Left ventricle myocardium superior (tissue), 1 donor: ENCODE measurements around the gene EXO5. TPM values are rescaled to one million over a fixed set of nuclear protein-coding genes. Genes with fewer than 3 reads are reported as not detected.
"Not testable (repeated sequence)": the region's sequence is repeated elsewhere in the genome, so short reads cannot be mapped to it uniquely, and the experiment has no call there.

Experiments
- ATAC-seq: fragments of 200-7000 bp; cut with Tn5 transposase; one replicate; pipeline ENCODE4 v1.9.1; 2020; ENCODE audit warnings: mild to moderate bottlenecking, moderate library complexity
- DNase-seq: peaks from one replicate; pipeline ENCODE4 v3.0.0-alpha.2; 2020
- intact Hi-C: fragments of 100-400 bp; cut with micrococcal nuclease; formaldehyde crosslinking; loops from one replicate; pipeline ENCODE4 v1.11.0; 2022
- total RNA-seq: library from RNA; stranded (reverse); fragmentation: NEBNext Ultra II Directional; extraction: Animal tissue kit (Norgen Biotek cat#: 25700); gene quantifications from one replicate; pipeline ENCODE4 v1.2.1, GENCODE V29; 2021
- donor health status: DM: no; HTN: yes; CAD: no; lungs with severe emphysema.

EXO5 gene
- total RNA-seq, 1 donor from 2014 or later, result 4.5 TPM

DNA sequence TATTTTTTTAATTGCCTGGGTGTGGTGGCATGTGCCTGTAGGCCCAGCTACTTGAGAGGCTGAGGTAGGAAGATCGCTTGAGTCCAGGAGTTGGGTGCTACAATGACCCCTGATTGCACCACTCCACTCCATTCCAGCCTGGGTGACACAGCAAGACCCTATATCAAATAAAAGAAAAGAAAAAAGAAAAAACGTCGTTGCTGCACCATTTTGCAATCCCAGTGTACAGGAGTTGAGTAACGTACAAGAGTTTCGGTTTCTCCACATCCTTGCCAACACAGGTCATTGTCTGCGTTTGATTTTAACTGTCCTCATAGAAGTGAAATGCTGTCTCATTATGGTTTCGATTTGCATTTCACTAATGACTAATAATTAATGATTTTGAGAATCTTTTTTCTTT is 30.8 kb downstream of the EXO5 start:
- intact Hi-C loops, result no loop called here
- DNase-seq, result no peak

DNA sequence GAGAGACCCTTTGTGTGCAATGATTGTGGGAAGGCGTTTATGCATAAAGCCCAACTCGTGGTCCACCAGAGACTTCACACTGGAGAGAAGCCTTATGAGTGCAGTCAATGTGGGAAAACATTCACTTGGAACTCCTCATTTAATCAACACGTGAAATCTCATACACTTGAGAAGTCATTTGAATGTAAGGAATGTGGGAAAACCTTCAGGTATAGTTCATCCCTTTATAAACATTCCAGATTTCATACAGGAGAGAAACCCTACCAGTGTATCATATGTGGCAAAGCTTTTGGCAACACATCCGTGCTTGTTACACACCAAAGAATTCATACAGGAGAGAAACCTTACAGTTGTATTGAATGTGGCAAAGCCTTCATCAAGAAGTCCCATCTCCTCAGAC is 38.4 kb downstream of the EXO5 start:
- DNase-seq (no peak), ATAC-seq (no peak)
- intact Hi-C loops, result no loop called here

More for the DNA sequence above, 30.8 kb downstream of the EXO5 start:
- ATAC-seq, result no peak

DNA sequence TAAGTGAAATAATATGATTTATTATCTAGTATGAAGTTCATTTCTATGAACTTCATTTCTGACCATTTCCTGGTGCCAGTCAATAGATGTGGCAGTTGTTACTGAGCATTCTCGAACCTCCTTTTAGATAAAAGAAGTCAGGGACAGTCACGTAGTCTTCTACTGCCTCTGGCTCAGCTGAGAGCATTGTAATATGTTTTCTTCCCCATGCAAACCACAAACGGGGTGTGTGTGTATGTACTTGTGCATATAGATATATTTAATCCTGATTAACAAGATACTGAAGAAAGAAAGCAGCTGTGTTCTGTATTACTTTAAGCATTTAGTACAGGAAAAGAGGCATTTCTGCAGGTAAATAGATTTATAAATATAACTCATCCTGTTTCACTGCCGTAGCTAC is 44.5 kb downstream of the EXO5 start:
- intact Hi-C loops, result no loop called here
- no peak for ATAC-seq

DNA sequence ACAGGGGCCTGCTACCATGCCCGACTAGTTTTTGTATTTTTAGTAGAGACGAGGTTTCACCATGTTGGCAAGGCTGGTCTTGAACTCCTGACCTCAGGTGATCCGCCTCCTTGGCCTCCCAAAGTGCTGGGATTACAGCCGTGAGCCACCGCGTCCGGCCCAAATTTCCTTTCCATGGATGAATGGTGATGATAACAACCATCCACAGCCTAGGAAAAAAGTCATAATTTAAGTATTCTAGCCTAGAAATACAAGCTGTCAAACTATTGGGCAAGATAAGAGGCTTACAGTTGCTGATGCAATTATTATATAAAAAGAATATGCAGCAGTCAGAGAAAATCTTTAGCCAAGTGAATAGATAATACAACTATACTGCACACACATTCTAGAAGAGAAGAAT is 46.2 kb downstream of the EXO5 start:
- ATAC-seq, DNase-seq, intact Hi-C loops: not testable (repeated sequence)

More for the DNA sequence above, 44.5 kb downstream of the EXO5 start:
- no peak for DNase-seq

DNA sequence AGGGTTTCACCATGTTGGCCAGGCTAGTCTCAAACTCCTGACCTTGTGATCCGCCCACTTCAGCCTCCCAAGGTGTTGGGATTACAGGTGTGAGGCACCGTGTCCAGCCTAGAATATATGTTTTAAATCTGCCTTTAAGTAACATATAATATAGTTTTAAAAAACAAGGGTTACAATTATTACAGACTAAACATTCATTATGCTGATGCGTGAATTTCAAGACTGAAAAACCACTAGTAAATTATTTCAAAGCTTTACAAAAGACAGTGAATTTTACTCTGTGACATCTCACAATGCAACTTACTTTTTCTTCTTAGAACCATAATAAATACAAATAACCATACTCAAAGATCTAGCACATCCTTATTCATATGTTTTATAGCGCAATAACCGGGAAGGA is 47.6 kb downstream of the EXO5 start:
- intact Hi-C loops, result no loop called here
- ATAC-seq (no peak), DNase-seq (no peak)

DNA sequence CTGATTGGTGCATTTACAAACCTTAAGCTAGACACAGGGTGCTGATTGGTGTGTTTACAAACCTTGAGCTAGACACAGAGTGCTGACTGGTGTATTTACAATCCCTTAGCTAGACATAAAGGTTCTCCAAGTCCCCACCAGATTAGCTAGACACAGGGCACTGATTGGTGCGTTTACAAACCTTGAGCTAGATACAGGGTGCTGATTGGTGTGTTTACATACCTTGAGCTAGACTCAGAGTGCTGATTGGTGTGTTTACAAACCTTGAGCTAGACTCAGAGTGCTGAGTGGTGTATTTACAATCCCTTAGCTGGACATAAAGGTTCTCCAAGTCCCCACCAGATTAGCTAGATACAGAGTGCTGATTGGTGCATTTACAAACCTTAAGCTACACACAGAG is 49.7 kb downstream of the EXO5 start:
- intact Hi-C loops, ATAC-seq: not testable (repeated sequence)

DNA sequence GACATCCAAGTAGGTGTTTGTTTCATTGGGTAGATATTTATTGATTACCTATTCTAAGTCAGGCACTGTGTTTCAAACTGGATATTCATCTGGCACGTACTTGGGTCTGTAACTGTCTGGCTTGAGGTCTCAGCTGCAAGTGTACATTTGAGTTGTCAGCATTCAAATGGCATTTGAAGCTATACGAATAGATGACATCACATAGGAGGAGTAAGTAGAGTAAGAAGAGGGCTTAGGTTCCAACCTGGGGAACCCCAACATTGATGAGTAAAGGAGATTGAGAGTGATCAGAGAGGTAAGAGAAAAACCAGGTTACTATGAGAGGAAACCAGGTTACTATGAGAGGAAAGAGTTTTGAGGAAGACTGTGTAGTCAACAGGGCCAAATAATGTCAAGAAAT is 53.6 kb downstream of the EXO5 start:
- intact Hi-C loops, result no loop called here
- DNase-seq, result no peak
- ATAC-seq, result no peak

More for the DNA sequence above, 49.7 kb downstream of the EXO5 start:
- DNase-seq, result not testable (repeated sequence)

DNA sequence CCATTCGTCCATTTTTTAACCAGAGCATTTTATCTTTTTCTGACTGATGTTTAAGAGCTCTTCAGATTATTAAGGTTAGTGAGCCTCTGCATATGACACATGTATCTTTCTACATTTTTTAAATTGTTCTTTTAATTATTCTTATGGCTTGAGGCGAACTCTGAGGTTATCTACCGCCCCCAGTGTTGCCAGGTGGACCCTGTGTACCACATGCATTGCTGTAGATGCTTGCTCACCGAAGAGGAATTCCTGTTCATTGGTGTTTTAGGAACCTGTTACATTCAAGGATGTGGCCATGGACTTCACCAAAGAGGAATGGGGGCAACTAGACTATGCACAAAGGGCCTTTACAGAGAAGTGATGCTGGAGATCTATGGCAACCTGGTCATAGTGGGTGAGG is 54.7 kb downstream of the EXO5 start:
- intact Hi-C loops, result no loop called here
- ATAC-seq (no peak), DNase-seq (no peak)

- intact Hi-C loops, result no loop called here
- DNase-seq (no peak), ATAC-seq (no peak)
Observed at GRCh38 chr1:40564506-40564905, 55.9 kb downstream of the EXO5 start.

- ATAC-seq (no peak), DNase-seq (no peak)
- intact Hi-C loops, result no loop called here
Observed at GRCh38 chr1:40564913-40565312, 56.3 kb downstream of the EXO5 start.

Other genes starting within 250 kb of the EXO5 start
- gene COL9A2, start 191.5 kb upstream of the EXO5 start, total RNA-seq, result 0.45 TPM
- 15.1 TPM for gene SMAP2, start 135.0 kb upstream of the EXO5 start, total RNA-seq
- 0.87 TPM for gene ZFP69B, start 58.3 kb upstream of the EXO5 start, total RNA-seq
- gene ZFP69, start 31.5 kb upstream of the EXO5 start, total RNA-seq, result 1.9 TPM
- 8.6 TPM for gene ZNF684, start 22.9 kb downstream of the EXO5 start, total RNA-seq
- 0.92 TPM for gene RIMS3, start 156.9 kb downstream of the EXO5 start, total RNA-seq
- gene NFYC, start 182.9 kb downstream of the EXO5 start, total RNA-seq, result 78.6 TPM